Heart left ventricle (tissue), 16 donors: ENCODE measurements around the gene UBE2E2. TPM values are rescaled to one million over a fixed set of nuclear protein-coding genes. Genes with fewer than 3 reads are reported as not detected.

Experiments
- ATAC-seq, 4 donors: fragments of 200-7000 bp; cut with Tn5 transposase; one replicate each; pipeline ENCODE4 v1.9.1; 2020 to 2022; ENCODE audit warnings: moderate library complexity in 4 of 4, mild to moderate bottlenecking in 3 of 4, moderate number of reproducible peaks in 1 of 4
- DNase-seq, 5 donors: peaks; one replicate each; pipeline ENCODE4 v3.0.0-alpha.2; 2020
- H3K27ac ChIP-seq, 12 donors: fragments of 200-600 bp; sonication (generic) in 4 of 12; one replicate each; pipeline versions ENCODE4 v1.5.0 to v1.8.0; 2016 to 2022; ENCODE audit warnings: mild to moderate bottlenecking in 2 of 12
- H3K27me3 ChIP-seq, 9 donors: fragments of 200-600 bp; sonication (generic) in 2 of 9; one replicate each; pipeline versions ENCODE4 v1.5.1 to v1.8.0; 2016 to 2022; ENCODE audit warnings: mild to moderate bottlenecking in 3 of 9
- H3K36me3 ChIP-seq, 9 donors: fragments of 200-600 bp; sonication (generic) in 2 of 9; one replicate each; pipeline versions ENCODE4 v1.5.0 to v1.8.0; 2018 to 2022; ENCODE audit warnings: mild to moderate bottlenecking in 2 of 9
- H3K4me1 ChIP-seq, 12 donors: fragments of 200-600 bp; sonication (generic) in 4 of 12; one replicate each; pipeline versions ENCODE4 v1.5.0 to v1.8.0; 2016 to 2022; ENCODE audit warnings: mild to moderate bottlenecking in 3 of 12
- H3K4me3 ChIP-seq, 12 donors: fragments of 200-600 bp; sonication (generic) in 4 of 12; one replicate each; pipeline versions ENCODE4 v1.5.0 to v1.8.0; 2017 to 2022; ENCODE audit warnings: mild to moderate bottlenecking in 9 of 12, moderate library complexity in 4 of 12
- H3K9me3 ChIP-seq, 12 donors: fragments of 200-600 bp; sonication (generic) in 4 of 12; one replicate each; pipeline versions ENCODE4 v1.5.0 to v1.8.0; 2016 to 2022; ENCODE audit warnings: mild to moderate bottlenecking in 1 of 12
- POLR2A ChIP-seq, 2 donors: fragments of 450-650 bp; IDR thresholded peaks; one replicate each; pipeline ENCODE4 v1.6.1; 2017; ENCODE audit warnings: antibody characterized with exemption in 2 of 2, mild to moderate bottlenecking in 2 of 2, moderate library complexity in 2 of 2
- WGBS, 4 donors: extraction: QIAGEN DNeasy Blood & Tissue Kit in 2 of 4; methylation state at CpG; one replicate each; pipeline versions ENCODE4 v1.1.5 to v1.1.7; 2013 to 2018; 5-methylcytosine and 5-hydroxymethylcytosine counted together
- intact Hi-C, 10 donors: fragments of 100-400 bp; cut with DNase I; formaldehyde crosslinking; loops; one replicate each; pipeline versions ENCODE4 v1.11.1 to v1.14.2; 2022
- polyA plus RNA-seq, 2 donors: library from polyadenylated mRNA; stranded (reverse); fragments of 200-250 nt; gene quantifications; one replicate each; pipeline ENCODE4 v1.2.3, GENCODE V29; 2013
- total RNA-seq, 9 donors: library from RNA; depleted of rRNA in 2 of 9; stranded (reverse); fragments of >200 nt in 2 of 9; fragmentation: NEBNext Ultra II Directional in 3 of 9; extraction: Animal tissue kit (Norgen Biotek cat#: 25700) in 3 of 9; gene quantifications; one replicate each; pipeline versions ENCODE4 v1.1.0 to v1.2.4, GENCODE V29; 2016 to 2023
- TF ChIP-seq, protein P1 (sequence below), 12 donors: fragments of 200-600 bp; sonication (generic) in 4 of 12; IDR thresholded peaks; one replicate each; pipeline versions ENCODE4 v1.5.0 to v1.8.0; 2018 to 2022; ENCODE audit warnings: antibody characterized with exemption in 12 of 12, mild to moderate bottlenecking in 5 of 12
- donor health status: ischemic (EF 13 %, LVEDD 7.1; RV severe dilation, severe dysfunction).
- donor health status: healthy with polysubstance abuse.
- donor health status: DM: no; HTN: yes; CAD: no.
- donor health status: DM: no; HTN: no; CAD: no.
- donor health status: ischemic (EF 25% LVEDD 6.9; RV normal size, moderate dysfunction).
- donor health status: ischemic (EF 25% LVEDD 5.7; RV mildly dilated, moderate dysfunction).
- donor health status: healthy.
- donor health status: DM: yes; HTN: yes; CAD: no.
- donor health status: ischemic (EF 35%, LVEDD 5.7; RV mildly dilated, moderate dysfunction).
- donor health status: nonischemic (EF 11% LVEDD 7.7; RV severe dilation, severe dysfunction).
- donor health status: DM: yes; HTN: yes; CAD: no.
- donor health status: PGD.
- donor health status: ischemic (EF 29% LVEDD 5.4; RV normal size, mild dysfunction).
- donor health status: nonischemic (EF 23%, LVEDD 6.1; RV moderate dilation, normal function).

UBE2E2 gene
- total and polyA plus RNA-seq, 11 donors: 21.9 to 63.9 (median 50.8) TPM

DNA sequence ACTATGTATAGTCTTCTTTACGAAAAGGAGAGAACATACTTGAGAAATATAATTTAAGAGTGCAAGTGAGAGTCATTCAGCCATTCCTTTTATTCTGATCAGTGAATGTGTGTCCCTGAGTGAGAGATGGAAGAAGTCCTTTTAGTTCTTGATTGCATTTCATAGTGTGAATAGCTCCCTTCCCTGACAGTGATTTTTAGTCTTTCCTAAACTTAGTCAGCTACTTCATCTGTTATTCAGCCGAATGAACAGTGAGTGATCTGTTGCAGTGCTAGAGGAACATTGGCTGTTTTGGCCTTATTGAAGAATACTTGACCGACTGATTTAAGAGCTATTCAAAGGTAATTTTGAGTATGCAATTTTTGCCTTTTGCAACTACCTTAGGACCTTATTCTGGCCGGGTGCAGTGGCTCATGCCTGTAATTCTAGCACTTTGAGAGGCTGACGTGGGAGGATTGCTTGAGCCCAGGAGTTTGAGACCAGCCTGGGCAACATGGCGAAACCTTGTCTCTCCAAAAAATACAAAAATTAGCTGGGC, 45.5 kb downstream of the UBE2E2 start:
- intact Hi-C loops: no loop called here
- ATAC-seq: peak in 1 of 4 donors; percentile 16
- DNase-seq: no peak
- Histone ChIP-seq H3K27me3 (no peaks in the 10 kb centered on the region), H3K4me1 (peaks cover 0 to 10% (median 1%) of the 10 kb centered on the region in 12 donors), H3K27ac (no peak overlapping the region), H3K9me3 (no peaks in the 10 kb centered on the region), H3K4me3 (no peak overlapping the region), H3K36me3 (no peaks in the 10 kb centered on the region)
- WGBS, 4 donors: 82 to 91% (median 89%) methylated on average over 6 of the region's 6 CpGs
- TF ChIP-seq POLR2A (IDR thresholded peaks at IDR 0.05): no peak

DNA sequence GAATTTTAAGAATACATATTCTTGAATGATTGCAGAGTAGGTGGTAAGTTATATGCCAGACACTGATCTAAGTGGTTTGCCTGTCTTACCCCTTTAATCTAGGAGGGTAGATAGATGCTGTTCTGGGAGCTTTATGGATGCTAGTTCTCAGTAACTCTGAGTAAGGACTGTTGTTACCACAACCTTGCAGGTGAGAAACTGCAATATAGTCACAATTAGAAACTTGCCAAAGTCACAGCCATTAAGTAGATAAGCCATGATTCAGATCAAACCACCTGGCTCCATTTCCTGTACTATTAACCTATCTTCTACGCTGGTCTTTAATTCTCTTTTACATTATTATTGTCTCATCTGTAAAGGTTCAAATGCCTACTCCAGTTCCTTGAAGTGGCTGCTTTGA, 46.8 kb downstream of the UBE2E2 start:
- no peaks in the 10 kb centered on the region for H3K9me3 ChIP-seq
- H3K4me3 ChIP-seq: no peak overlapping the region
- TF ChIP-seq, protein P1, sequence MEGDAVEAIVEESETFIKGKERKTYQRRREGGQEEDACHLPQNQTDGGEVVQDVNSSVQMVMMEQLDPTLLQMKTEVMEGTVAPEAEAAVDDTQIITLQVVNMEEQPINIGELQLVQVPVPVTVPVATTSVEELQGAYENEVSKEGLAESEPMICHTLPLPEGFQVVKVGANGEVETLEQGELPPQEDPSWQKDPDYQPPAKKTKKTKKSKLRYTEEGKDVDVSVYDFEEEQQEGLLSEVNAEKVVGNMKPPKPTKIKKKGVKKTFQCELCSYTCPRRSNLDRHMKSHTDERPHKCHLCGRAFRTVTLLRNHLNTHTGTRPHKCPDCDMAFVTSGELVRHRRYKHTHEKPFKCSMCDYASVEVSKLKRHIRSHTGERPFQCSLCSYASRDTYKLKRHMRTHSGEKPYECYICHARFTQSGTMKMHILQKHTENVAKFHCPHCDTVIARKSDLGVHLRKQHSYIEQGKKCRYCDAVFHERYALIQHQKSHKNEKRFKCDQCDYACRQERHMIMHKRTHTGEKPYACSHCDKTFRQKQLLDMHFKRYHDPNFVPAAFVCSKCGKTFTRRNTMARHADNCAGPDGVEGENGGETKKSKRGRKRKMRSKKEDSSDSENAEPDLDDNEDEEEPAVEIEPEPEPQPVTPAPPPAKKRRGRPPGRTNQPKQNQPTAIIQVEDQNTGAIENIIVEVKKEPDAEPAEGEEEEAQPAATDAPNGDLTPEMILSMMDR (IDR thresholded peaks at IDR 0.05): no peak
- TF ChIP-seq POLR2A (IDR thresholded peaks at IDR 0.05): no peak
- DNase-seq: no peak
- intact Hi-C loops: no loop called here
- 86 to 97% (median 89%) methylated on average over 1 of the region's 1 CpG for WGBS, 4 donors
- no peaks in the 10 kb centered on the region for H3K36me3 ChIP-seq
- H3K27ac ChIP-seq: no peak overlapping the region
- H3K4me1 ChIP-seq: peaks cover 0 to 8% (median 0%) of the 10 kb centered on the region in 12 donors
- H3K27me3 ChIP-seq: no peaks in the 10 kb centered on the region
- no peak for ATAC-seq

DNA sequence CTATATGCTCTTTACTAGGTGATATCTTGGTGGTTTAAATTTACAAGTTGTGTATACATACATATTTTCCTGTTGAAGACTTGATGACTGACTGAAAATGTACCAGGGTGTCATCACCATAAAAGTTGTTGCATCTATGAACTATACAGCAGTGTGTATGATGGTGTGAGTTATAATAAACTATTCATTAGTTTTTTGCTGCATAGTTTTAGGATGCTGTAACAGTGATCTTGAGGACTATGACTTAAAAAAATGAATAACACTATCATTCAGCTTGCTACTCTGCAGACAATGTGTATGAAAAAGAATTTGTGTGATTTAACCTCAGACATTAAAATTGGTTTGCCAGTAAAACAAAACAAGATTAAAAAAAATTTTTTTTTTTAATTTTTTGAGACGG, 49.0 kb downstream of the UBE2E2 start:
- no peaks in the 10 kb centered on the region for H3K9me3 ChIP-seq
- no peak overlapping the region for H3K4me3 ChIP-seq
- peaks cover 0 to 22% (median 6%) of the 10 kb centered on the region in 12 donors for H3K4me1 ChIP-seq
- intact Hi-C loops: no loop called here
- H3K27me3 ChIP-seq: no peaks in the 10 kb centered on the region
- TF ChIP-seq POLR2A (IDR thresholded peaks at IDR 0.05): no peak
- TF ChIP-seq, protein P1 (IDR thresholded peaks at IDR 0.05): no peak
- ATAC-seq (no peak), DNase-seq (no peak)
- 76 to 92% (median 87%) methylated on average over 1 of the region's 1 CpG for WGBS, 4 donors
- no peaks in the 10 kb centered on the region for H3K36me3 ChIP-seq
- H3K27ac ChIP-seq: no peak overlapping the region

DNA sequence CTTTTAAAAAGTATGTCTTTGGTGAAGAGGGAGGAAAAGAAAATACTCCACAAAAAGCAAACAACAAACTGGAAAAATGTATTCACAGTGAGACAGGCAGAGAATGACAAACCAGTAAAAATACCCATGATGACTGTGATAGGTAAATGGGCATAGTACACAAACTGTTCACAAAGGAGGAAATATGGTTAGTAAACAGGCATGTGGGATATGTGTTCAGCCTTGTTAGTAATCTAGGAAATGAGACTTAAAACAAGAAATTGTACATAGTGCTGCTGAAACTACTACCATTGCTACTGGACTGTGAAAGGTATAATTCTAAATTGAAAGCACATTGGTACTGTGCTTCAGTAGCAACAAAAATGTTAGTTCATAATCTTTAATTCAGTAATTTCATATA, 50.1 kb downstream of the UBE2E2 start:
- Histone ChIP-seq H3K4me1 (peaks cover 0 to 23% (median 7%) of the 10 kb centered on the region in 12 donors), H3K27ac (no peak overlapping the region), H3K4me3 (no peak overlapping the region), H3K36me3 (no peaks in the 10 kb centered on the region), H3K27me3 (no peaks in the 10 kb centered on the region), H3K9me3 (no peaks in the 10 kb centered on the region)
- ATAC-seq (no peak), DNase-seq (no peak)
- intact Hi-C loops: no loop called here
- no peak for TF ChIP-seq POLR2A (IDR thresholded peaks at IDR 0.05)
- TF ChIP-seq, protein P1 (IDR thresholded peaks at IDR 0.05): no peak

DNA sequence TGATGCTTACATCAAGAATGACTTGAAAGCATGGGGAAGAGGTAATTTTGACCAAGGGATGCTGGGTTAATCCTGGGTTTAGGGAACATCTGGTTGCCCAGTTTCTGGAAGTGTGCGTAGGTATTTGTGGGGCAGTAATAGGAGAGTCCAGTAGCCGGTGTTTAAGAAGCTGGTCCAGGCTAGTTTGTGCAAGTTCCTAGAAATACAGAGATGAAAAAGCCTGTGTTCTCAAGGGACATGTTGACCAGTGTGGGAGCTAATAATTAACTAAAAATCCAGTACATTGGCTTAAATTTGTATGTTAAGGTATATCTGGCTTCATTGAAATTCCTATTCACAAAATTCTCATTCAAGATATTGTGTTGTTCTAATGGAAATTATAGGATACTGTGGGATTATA, 51.2 kb downstream of the UBE2E2 start:
- 93 to 95% (median 94%) methylated on average over 2 of the region's 2 CpGs for WGBS, 4 donors
- Histone ChIP-seq H3K36me3 (no peaks in the 10 kb centered on the region), H3K4me3 (no peak overlapping the region), H3K27me3 (no peaks in the 10 kb centered on the region), H3K4me1 (peaks cover 0 to 23% (median 7%) of the 10 kb centered on the region in 12 donors), H3K27ac (no peak overlapping the region), H3K9me3 (no peaks in the 10 kb centered on the region)
- DNase-seq (no peak), ATAC-seq (no peak)
- intact Hi-C loops: no loop called here
- TF ChIP-seq POLR2A (IDR thresholded peaks at IDR 0.05): no peak
- TF ChIP-seq, protein P1 (IDR thresholded peaks at IDR 0.05): no peak
